GM19043 (cell line): ENCODE data around the gene C7orf33.

Experiments
- ATAC-seq: cut with Tn5 transposase; IDR thresholded peaks from one replicate; pipeline ENCODE4 v1.9.1; 2021; ENCODE audit warnings: low read depth; ENCODE audit not compliant: unreplicated experiment

The C7orf33 gene

DNA sequence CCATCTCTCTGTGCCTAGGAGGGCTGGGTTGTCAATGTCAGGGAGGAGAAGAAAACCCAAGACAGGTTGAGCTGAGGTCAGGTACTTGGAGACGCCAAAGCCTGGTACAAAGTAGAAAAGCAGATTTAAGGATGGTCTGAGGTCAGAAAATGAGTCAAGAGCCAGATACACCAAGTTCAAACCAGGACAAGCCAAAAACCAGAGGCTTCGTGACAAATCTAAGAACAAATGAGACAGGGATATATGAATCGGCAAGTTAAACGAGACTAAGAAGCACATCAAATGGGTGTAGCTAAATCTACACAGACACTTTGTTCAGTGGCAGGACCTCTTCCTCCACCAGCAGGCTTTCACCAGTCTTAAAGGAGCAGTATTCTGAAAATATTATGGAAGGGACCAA is 34.2 kb downstream of the C7orf33 start:
- ATAC-seq, result no peak

DNA sequence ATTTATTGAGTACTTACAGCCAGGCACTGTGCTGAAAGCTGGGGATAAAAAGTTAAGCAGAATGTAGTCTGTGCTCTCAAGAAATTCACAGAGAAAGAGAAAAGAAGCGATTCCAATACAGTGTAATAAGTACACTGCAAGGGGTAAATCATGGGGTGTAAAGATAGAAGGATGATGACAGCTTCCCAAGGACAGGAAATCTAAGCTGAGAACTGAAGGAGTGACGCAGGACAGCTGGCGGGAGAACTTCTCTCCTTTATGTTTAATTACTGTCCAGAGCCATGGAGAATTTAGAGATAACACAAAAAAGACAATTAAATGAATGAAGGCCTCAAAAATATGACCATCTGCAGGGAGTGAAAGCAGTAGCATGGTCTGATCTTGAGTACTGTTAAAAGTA is 34.8 kb downstream of the C7orf33 start:
- ATAC-seq, result no peak

DNA sequence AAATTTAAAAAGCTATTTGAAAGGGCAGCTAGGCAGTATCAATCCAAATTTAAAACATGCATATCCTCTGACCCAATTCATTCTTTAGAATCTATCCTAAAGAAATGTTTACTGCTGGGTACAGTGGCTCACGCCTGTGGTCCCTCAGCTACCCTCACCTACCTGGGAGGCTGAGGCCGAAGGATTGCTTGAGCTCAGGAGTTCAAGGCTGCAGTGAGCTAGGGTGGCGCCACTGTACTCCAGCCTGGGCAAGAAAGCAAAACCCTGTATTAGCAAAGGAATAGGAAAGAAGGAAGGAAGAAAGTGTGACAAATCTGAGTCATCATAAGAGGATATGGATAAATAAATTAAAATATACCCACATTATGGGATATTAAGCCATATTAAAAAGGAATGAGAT is 36.3 kb downstream of the C7orf33 start:
- ATAC-seq, result no peak

DNA sequence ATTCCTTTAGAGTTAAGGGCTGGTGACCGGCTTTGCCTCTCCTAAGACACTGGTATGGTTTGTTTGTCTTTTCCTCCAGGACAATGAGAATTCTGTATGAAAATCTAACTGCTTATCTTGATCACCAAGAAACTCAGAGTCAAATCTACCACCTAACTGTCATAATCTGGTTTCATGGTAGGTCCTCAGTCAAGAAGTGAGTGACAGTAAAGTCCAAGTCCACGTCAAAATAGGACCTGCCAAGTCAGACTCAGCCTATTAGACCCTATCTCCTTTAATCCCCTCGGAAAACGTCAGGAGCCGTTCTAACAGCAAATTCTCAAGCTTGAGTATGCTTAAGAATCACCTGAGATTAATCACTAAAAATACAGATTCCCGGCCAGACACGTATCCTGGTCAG is 37.4 kb downstream of the C7orf33 start:
- no peak for ATAC-seq

DNA sequence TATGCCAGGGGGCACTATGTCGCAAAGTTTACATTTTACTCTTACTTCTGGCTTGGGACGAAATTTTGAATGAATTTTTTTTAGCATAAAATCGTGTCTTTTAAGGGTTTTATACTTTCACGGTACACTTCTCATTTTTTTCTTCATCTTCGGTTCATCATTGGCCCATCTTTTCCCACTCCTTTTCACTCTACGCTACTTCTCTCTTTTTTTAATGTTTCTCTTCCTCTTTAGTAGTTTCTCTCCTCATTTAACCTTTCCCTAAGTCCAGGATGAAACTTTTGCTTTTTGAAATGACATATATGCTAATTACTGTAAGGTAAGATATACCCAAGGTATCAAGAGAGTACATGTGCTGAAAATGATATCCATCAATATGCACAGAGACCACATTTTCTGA is 39.5 kb downstream of the C7orf33 start:
- no peak for ATAC-seq

DNA sequence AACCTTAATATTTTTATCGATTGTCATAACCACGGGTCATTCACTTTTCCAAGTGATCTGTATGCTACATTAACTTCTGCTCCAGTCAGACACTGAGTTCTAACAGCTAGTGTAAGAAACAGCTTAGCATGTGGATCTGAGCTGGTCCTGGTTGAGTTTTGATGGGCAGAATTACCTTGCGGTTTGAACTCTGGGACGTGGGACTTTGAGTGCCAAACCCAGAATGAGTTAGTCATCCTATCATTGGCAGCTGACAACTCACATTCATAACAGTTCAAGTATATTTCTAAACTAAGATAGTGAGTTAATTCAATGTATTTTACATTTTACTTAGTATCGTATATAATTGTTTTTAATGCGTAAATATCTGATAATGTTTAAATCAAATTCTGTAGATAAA is 43.2 kb downstream of the C7orf33 start:
- ATAC-seq, result no peak

DNA sequence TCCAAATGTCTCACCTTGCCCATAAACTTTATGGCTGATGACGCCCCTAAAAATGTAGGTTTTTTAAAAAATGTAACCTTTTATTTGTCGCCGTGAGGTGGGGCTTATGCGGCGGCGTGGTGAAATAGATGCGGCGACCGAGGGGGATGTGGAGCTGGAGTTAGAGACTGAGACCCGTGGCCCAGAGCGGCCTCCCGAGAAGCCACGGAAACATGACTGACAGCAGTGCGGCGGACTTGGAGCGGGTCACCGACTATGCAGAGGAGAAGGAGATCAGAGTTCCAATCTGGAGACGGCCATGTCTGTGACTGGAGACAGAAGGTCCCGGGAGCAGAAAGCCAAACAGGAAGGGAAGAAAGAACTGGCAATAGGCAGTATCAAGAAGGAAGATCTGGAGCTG is 46.5 kb downstream of the C7orf33 start:
- ATAC-seq, result no peak

DNA sequence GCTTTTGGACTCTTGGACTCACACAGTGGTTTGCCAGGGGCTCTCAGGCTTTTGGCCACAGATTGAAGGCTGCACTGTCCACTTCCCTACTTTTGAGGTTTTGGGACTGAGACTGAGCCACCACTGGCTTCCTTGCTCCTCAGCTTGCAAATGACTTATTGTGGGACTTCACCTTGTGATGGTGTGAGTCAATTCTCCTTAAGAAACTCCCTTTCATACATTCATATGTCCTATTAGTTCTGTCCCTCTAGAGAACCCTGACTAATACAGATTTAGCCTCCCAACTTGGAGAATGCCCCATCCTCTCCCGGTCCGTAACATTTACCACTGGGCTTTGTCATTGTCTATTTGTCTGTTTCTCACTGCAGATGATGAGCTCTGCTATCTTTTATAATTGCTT is 55.3 kb downstream of the C7orf33 start:
- ATAC-seq, result no peak

DNA sequence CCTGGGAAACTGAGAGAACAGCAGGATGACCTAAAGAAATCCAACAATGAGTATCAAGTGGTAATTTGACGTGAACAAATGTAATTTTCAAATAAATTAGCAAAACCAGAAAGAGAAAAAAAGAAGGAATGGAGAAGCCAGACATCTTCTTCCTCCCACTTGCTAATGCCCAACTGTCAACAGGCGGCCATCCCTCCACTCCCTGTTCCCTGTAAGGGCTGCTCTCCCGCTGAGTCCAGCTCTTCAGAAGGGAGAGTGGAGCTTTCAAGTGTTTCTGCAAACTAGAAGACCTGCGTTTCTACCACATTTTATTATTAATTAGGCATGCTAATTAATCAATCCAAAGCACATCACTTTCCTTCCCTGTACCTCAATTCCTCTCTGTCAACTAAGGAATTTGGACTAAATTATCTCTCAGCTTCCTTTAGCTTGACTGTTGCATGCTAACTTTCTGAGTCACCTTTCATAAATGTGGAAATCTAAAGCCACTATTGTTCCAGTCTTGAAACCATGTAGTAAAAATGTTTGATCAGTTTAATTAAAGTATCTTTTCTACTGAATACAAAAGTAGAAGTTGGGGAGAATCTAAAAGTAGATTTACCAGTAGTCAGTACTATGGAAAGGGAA is 59.8 kb downstream of the C7orf33 start:
- ATAC-seq, result no peak

DNA sequence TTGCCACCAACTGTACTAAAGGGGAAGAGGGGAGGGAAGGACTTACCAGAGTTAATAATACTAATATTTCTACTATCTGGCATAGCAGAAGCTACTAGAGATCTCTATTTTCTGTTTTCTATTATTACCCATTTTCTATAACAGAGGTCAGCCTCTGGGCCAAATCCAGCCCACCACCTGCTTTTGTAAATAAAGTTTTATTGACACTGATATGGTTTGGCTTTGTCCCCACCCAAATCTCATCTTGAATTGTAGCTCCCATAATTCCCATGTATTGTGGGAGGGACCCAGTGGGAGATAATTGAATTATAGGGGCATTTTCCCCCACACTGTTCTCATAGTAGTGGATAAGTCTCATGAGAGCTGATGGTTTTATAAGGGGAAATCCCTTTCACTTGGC is 62.2 kb downstream of the C7orf33 start:
- no peak for ATAC-seq

DNA sequence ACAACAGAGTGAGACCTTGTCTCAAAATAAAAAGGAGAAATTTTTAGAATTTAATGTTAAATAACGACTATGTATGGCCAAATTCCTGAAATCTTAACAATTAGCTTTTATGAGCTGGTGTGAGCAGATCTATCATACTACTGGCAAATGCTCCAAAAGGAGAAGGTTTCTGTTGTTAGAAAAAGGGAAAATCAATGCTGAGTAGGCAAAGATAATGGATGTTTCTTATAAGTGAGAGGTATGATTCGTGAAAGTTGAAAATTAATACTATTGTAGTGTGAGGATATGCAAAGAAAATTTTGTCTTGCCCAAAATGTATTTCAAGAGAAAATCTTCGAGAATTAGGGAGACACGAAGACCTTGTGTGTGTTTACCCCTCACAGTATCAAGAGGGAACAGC is 67.4 kb downstream of the C7orf33 start:
- no peak for ATAC-seq

DNA sequence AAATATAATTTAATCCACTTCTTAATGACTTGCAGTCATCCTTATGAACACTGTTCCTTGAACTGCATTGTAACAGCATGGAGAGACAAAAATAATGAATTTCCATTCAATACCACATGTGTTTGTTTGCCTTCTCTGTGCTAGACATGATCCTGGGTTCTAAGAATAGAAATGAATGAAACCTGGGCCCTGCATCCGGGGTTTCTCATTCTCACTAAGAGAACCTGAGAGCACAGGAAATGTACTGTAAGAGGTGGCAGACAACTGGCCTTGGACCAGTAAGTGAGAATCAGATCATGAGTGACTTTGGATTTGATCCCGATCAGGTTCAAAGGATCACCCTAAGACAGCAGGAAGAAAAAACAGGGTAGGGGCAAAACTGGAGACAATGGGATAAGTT is 70.9 kb downstream of the C7orf33 start:
- no peak for ATAC-seq

DNA sequence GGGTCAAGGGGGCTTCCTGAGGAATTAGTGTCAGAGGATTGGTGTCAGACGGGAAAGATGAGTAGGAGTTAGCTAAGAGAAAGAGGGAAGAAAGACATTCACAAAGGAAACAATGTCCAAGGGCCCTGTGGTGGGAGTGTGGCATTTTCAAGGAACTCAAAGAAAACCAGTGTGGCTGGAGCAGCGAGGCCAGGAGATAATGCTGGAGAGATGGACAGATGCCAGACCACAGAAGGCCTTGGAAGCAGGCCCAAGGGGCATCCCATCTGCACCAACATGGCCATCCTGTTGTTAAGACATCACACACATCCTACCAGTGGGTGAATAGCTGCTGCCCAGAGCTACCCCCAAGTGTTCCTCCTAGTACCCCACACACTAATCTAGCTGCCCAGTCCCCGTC is 72.1 kb downstream of the C7orf33 start:
- ATAC-seq, result no peak

DNA sequence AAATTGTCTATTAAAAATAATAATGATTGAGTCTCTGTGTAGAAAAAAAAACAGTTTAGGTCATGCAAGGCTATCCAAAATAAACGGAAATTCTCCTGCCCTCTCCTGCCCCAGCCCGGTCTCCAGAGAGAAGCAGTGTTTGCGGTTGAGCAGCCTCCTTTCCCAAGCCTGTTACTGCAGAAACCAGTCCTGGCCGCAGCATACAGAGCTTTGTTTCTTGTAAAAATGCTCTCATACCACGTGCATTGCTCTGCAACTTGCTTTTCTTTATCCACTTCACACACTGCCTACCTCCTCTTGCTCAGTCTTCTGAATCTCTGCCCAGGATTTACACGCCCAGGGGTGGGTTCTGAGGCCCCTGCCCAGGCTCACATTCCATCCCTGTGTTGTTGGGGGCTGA is 73.8 kb downstream of the C7orf33 start:
- ATAC-seq, result no peak

DNA sequence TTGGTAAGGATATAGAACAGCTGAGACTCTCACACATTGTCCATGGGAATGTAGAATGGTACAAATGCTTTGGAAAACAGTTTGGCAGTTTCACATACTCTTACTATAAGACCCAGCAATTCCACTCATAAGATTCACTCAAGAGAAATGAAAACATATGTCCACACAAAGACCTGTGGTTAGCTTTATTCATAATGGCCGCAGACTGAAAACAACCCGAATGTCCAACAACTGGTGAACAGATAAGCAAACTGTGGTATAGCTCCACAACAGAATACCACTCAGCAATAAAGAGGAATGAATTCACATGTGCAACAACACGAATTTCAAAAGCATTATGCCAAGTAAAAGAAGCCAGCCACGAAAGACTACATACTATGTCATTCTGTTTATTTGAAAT is 74.7 kb downstream of the C7orf33 start:
- no peak for ATAC-seq
